D721Med (cell line): ENCODE results near the gene CMIP.

Source experiments
- DNase-seq: peaks from one replicate; pipeline ENCODE4 v3.0.0; 2011; ENCODE audit warnings: low spot score; ENCODE audit not compliant: insufficient read length
- FAIRE-seq: peaks from 2 replicates; lab custom pipeline; 2011; peaks lifted over from hg19 to GRCh38; lab: Jason Lieb, UNC
- TF ChIP-seq, protein P1 (sequence below): IDR thresholded peaks from 2 replicates; pipeline ENCODE4 v1.5.1; 2012; ENCODE audit warnings: mild to moderate bottlenecking, control low read depth; ENCODE audit not compliant: insufficient read depth; ENCODE audit errors: missing control alignments

Gene CMIP

GRCh38 chr16:81500833-81501521, 56.4 kb downstream of the CMIP start:
- FAIRE-seq (no peak), DNase-seq (no peak)
- TF ChIP-seq, protein P1, sequence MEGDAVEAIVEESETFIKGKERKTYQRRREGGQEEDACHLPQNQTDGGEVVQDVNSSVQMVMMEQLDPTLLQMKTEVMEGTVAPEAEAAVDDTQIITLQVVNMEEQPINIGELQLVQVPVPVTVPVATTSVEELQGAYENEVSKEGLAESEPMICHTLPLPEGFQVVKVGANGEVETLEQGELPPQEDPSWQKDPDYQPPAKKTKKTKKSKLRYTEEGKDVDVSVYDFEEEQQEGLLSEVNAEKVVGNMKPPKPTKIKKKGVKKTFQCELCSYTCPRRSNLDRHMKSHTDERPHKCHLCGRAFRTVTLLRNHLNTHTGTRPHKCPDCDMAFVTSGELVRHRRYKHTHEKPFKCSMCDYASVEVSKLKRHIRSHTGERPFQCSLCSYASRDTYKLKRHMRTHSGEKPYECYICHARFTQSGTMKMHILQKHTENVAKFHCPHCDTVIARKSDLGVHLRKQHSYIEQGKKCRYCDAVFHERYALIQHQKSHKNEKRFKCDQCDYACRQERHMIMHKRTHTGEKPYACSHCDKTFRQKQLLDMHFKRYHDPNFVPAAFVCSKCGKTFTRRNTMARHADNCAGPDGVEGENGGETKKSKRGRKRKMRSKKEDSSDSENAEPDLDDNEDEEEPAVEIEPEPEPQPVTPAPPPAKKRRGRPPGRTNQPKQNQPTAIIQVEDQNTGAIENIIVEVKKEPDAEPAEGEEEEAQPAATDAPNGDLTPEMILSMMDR: no peak

DNA sequence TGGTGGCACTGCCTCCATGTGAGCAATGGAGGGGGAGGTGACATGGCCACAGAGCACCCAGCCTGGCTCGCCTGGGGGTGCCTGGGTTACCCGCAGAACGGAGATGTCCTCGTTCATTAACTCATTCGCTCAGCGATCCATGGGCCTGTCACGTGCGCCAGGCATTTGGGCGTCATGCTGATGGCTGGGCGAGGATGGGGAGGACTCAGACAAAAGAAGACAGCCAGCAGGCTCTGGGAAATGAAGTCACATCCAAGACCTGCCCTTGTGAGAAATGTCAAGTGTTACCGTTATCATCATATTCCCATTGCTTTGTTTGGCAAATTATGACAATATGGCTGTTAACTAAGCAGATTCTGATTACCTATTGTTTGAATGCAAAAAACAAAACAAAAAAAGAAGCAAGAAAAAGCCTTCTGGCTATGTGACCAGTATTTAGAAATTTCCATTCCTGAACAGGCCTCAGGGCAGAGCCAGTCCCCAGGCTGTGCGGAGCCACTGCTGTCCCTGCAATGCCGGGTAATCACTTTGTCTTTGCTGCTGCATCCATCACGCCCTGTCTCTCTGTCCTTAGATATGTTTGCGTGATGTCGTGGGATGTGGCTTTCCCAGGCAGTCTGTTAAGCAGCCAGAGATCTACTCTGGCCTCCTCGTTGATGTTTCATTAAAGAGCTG, 57.9 kb downstream of the CMIP start:
- TF ChIP-seq, protein P1: no peak
- FAIRE-seq: no peak

GRCh38 chr16:81505011-81505661, 60.5 kb downstream of the CMIP start:
- FAIRE-seq (no peak), DNase-seq (no peak)
- TF ChIP-seq, protein P1: no peak

More for the DNA sequence above, 57.9 kb downstream of the CMIP start:
- DNase-seq: no peak

GRCh38 chr16:81509404-81509803, 64.8 kb downstream of the CMIP start:
- FAIRE-seq: no peak
- DNase-seq: no peak
- TF ChIP-seq, protein P1: no peak

- TF ChIP-seq, protein P1: no peak
- DNase-seq (no peak), FAIRE-seq (no peak)
Measured at GRCh38 chr16:81510016-81510415, 65.4 kb downstream of the CMIP start.

DNA sequence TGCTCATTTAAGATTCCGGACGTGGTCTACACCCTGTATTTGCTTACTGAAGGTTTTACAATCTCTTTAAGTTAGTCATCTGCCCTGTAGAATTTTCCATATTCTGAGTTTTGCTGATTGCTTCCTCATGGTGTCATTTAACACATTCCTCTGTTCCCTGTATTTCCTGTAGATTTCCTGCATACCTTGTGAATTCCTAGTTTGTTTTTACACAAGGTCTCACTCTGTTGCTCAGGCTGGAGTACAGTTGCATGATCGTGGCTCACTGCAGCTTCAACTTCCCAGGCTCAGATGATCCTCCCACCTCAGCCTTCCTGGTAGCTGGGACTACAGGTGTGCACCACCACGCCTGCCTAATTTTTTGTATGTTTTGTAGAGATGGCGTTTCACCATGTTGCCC, 66.8 kb downstream of the CMIP start:
- FAIRE-seq (no peak), DNase-seq (no peak)
- TF ChIP-seq, protein P1: no peak
